Uterine smooth muscle cell (primary cell): ENCODE measurements around the gene SLC24A1. TPM values are rescaled to one million over a fixed set of nuclear protein-coding genes. Genes with fewer than 3 reads are reported as not detected.

Source experiments
- total RNA-seq: library from RNA; depleted of rRNA; stranded (reverse); fragments of >200 nt; gene quantifications from 2 replicates; pipeline ENCODE4 v1.2.3, GENCODE V29; 2014

The SLC24A1 gene
- 3.7 TPM in 2 replicates for total RNA-seq

DNA sequence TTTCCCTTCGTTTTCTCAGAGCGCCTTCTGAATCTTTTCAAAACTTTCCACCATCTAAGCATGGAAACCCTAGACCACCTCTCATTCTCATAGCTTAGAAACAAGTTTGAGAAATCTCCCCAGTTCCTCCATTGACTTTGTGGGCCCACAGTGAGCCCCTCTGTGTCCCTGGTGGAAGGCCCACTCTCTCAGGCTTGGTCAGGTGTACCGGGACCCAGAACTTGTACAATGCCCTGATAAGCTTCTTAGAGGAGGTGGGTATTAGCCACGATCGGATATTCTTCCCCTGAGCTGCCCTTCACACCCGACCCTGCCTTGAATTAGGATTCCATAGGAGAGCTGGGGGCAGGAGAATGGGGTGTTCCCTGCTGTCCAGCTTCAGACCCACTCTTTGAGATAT lies at the start of gene SLC24A1:
TSS of gene SLC24A1 (plus strand) at position 301 of the 400 bp plus-strand sequence. CDS start 2,143 bp downstream, outside the sequence.

DNA sequence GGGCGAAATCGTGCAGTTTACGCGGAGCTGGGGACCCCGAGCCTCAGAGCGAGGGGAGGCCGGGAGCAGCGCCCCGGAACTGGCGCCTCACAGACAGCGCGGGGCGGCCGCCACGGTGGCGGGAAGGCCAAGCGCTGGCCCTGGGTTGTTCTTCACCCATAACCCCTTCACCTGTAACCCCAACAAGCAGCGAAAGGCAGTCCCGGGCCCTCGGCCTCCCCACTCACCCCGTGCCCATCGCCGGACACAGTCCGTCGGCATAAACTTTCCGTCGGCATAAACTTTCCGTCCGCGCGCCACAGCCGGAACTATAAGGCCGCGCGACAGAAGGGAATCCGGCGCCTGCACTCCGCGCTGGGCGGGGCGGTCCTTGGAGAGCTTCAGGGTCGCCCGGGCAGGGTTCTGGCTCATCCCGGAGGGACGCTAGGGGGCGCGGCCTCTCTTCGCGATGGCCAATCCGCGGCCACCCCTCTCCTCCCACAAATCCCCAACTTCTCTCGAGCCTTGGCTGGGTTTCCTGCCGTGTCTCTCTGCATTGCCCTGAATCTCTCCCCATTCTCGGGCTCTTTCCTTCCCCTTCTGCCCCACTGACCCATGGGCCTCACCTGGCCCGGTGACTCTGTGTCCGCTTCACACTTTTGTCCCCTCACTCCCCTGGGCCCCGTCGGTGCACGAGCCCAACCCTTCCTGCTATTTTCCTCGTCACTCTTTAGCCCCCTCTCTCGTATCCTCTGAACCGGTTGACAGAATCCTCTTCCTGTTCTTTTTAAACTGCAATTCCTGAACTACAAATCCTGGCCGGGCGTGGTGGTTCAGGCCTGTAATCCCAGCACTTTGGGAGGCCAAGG lies 10.6 kb upstream of the SLC24A1 start, which contains the start of gene INTS14:
TSS of gene INTS14 (minus strand) at position 261 of the 848 bp plus-strand sequence. CDS start 3,751 bp downstream, outside the sequence.

Other genes with a start within 250 kb of the SLC24A1 start
- under 0.01 TPM in 1 of 2 replicates, not detected in the other for gene IGDCC3, start 243.9 kb upstream of the SLC24A1 start, total RNA-seq
- gene IGDCC4, start 199.0 kb upstream of the SLC24A1 start, total RNA-seq: 2.5 and 4.3 TPM in 2 replicates
- 44.0 and 44.2 TPM in 2 replicates for gene DPP8, start 104.2 kb upstream of the SLC24A1 start, total RNA-seq
- 80.5 and 105 TPM in 2 replicates for gene HACD3, start 91.5 kb upstream of the SLC24A1 start, total RNA-seq
- 35.0 and 38.6 TPM in 2 replicates for gene INTS14, start 10.8 kb upstream of the SLC24A1 start, total RNA-seq
- 20.0 and 21.1 TPM in 2 replicates for gene DENND4A, start 170.4 kb downstream of the SLC24A1 start, total RNA-seq
- 181 and 251 TPM in 2 replicates for gene RAB11A, start 247.6 kb downstream of the SLC24A1 start, total RNA-seq